HepG2 (cell line): ENCODE results near the gene COPS3. TPM values are rescaled to one million over a fixed set of nuclear protein-coding genes. Genes with fewer than 3 reads are reported as not detected.

Experiments
- AKAP8 ChIP-seq: sonication (generic); formaldehyde crosslinking; IDR thresholded peaks from 2 replicates; pipeline ENCODE4 v1.5.1; 2020; ENCODE audit warnings: mild to moderate bottlenecking, missing genetic modification reagents
- ARHGAP35 ChIP-seq: sonication (generic); formaldehyde crosslinking; IDR thresholded peaks from 2 replicates; pipeline ENCODE4 v1.9.0; 2022; ENCODE audit warnings: mild to moderate bottlenecking, inconsistent platforms, moderate library complexity, missing genetic modification reagents, borderline replicate concordance
- ASH2L ChIP-seq: fragments of 300-600, 200-600 bp; sonication (generic); IDR thresholded peaks from 2 replicates; pipeline ENCODE4 v1.7.0; 2017; ENCODE audit warnings: low read depth, mild to moderate bottlenecking, moderate library complexity, mixed read lengths, low read length; ENCODE audit not compliant: insufficient read length
- DMAP1 ChIP-seq: IDR thresholded peaks from 2 replicates; pipeline ENCODE4 v1.6.1; 2016
- GATAD1 ChIP-seq: IDR thresholded peaks from 2 replicates; pipeline ENCODE4 v1.6.1; 2016; ENCODE audit warnings: missing genetic modification reagents, missing compliant biosample characterization
- HNRNPL ChIP-seq: fragments of 200-400 bp; formaldehyde crosslinking; IDR thresholded peaks from 2 replicates; pipeline ENCODE4 v1.6.1; 2017; ENCODE audit warnings: mild to moderate bottlenecking, low read depth, low read length
- HNRNPUL1 ChIP-seq: fragments of 200-400 bp; formaldehyde crosslinking; IDR thresholded peaks from 2 replicates; pipeline ENCODE4 v1.6.1; 2017; ENCODE audit warnings: low read depth, mild to moderate bottlenecking, low read length, moderate library complexity
- JARID2 ChIP-seq: sonication (generic); formaldehyde crosslinking; IDR thresholded peaks from 2 replicates; pipeline ENCODE4 v1.8.1; 2023; ENCODE audit warnings: missing genetic modification reagents, inconsistent platforms; ENCODE audit not compliant: insufficient replicate concordance
- KMT2A ChIP-seq: sonication (generic); formaldehyde crosslinking; IDR thresholded peaks from 2 replicates; pipeline ENCODE4 v1.4.0; 2020; ENCODE audit warnings: missing genetic modification reagents
- NFIC ChIP-seq: IDR thresholded peaks from 2 replicates; pipeline ENCODE4 v1.6.1; 2012; ENCODE audit warnings: mild to moderate bottlenecking, low read length, inconsistent platforms
- NFRKB ChIP-seq: fragments of 450-650 bp; IDR thresholded peaks from 2 replicates; pipeline ENCODE4 v1.6.1; 2017
- POLR2G ChIP-seq: fragments of 200-400 bp; formaldehyde crosslinking; IDR thresholded peaks from 2 replicates; pipeline ENCODE4 v1.6.1; 2018; ENCODE audit warnings: mild to moderate bottlenecking, low read depth, low read length, moderate library complexity
- ZMAT3 ChIP-seq: sonication (generic); formaldehyde crosslinking; conservative IDR thresholded peaks from 2 replicates; pipeline ENCODE4 v1.7.0; 2021; ENCODE audit warnings: missing genetic modification reagents
- ZNF367 ChIP-seq: sonication (generic); formaldehyde crosslinking; IDR thresholded peaks from 2 replicates; pipeline ENCODE4 v1.4.0; 2020; ENCODE audit warnings: missing genetic modification reagents, borderline replicate concordance
- polyA plus RNA-seq, 8 experiments: library from polyadenylated mRNA; depleted of rRNA in 3 of 8; stranded (reverse) in 7 of 8; unstranded in 1 of 8; fragments of >200 nt; fragmentation: Illumina TruSeq in 4 of 8; extraction: Trizol in 4 of 8; gene quantifications; 2 replicates each; pipeline versions ENCODE4 v1.2.1 to v1.2.3, GENCODE V29; 2011 to 2016; ENCODE audit warnings: low read depth in 4 of 8, missing spikeins in 1 of 8, mixed read lengths in 1 of 8; ENCODE audit not compliant: insufficient read depth in 1 of 8
- total RNA-seq, 5 experiments: library from RNA; depleted of rRNA; stranded (reverse); fragments of >200 nt; fragmentation: Illumina TruSeq; extraction: Trizol; gene quantifications; 2 replicates each; pipeline ENCODE4 v1.2.3, GENCODE V29; 2016; ENCODE audit warnings: low read depth in 1 of 5
- TF ChIP-seq, protein P1 (sequence below): sonication (generic); formaldehyde crosslinking; IDR thresholded peaks from 2 replicates; pipeline ENCODE4 v1.4.0; 2020; ENCODE audit warnings: missing genetic modification reagents
- TF ChIP-seq, protein P2 (sequence below): sonication (generic); formaldehyde crosslinking; IDR thresholded peaks from 2 replicates; pipeline ENCODE4 v1.5.0; 2020; ENCODE audit warnings: mild to moderate bottlenecking, missing genetic modification reagents, moderate library complexity
- TF ChIP-seq, protein P3 (sequence below): sonication (generic); formaldehyde crosslinking; IDR thresholded peaks from 2 replicates; pipeline ENCODE4 v1.4.0; 2020; ENCODE audit warnings: mild to moderate bottlenecking, missing genetic modification reagents, borderline replicate concordance

COPS3 gene
- total and polyA plus RNA-seq, 2 of the 13 experiments (the other 11 are each of a cell fraction or from before 2014, with no cell fraction given) = 46.3 to 103 TPM

DNA sequence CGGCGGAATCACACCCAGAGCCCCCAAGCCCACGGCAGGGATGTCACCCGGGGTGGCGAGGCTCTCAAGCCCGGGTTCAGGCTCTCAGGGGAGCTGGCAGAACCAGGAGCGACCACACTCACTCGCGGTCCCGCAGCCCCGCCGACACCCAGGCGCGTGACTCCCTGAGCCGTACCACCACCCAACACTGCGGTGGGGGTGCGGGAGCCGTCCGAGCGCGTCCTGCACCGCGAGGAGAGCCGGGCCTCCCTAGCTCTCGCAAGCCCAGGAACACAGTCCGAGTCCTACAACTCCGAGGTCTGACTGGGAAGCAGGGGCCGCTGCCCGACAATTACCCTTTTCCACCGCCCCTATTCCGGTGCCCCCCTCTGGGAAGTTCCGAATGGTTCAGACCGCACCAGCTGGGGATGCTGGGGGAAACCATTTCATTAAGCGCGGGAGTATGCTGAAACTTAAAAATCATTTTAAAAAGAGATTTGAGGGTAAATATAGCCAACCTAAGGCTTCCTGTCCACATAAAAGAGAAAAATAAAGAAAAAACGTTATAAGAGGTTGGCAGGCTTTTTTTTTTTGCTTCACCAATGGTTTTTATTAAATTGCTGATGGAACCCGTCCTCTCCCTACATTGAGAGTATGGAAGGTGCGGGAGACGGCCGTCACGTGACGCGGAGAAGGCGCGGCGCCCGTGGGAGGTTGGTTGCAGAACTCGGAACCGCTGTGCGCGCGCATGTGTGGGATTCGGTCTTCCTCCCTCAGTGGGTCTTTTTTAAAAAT, 43.8 kb downstream of the COPS3 start, which contains the start of gene FLCN (continued):
- TF ChIP-seq ARHGAP35 (CRISPR knock-in tag) (0 out of 2 replicates have a peak, but pooled peaks have one; percentile 79), DMAP1 (CRISPR knock-in tag) (peak; percentile 79), POLR2G (peak; percentile 76), JARID2 (CRISPR knock-in tag) (peak; percentile 69), NFRKB (no peak), ZNF367 (CRISPR knock-in tag) (no peak; the same call in 1 of the 2 replicates), ZMAT3 (no peak), HNRNPL (no peak), ASH2L (peak; percentile 45), NFIC (peak; percentile 80), HNRNPUL1 (no peak), GATAD1 (CRISPR knock-in tag) (peak; percentile 75), AKAP8 (CRISPR knock-in tag) (no peak), KMT2A (CRISPR knock-in tag) (0 out of 2 replicates have a peak, but pooled peaks have one; percentile 16)
- TF ChIP-seq, protein P1, sequence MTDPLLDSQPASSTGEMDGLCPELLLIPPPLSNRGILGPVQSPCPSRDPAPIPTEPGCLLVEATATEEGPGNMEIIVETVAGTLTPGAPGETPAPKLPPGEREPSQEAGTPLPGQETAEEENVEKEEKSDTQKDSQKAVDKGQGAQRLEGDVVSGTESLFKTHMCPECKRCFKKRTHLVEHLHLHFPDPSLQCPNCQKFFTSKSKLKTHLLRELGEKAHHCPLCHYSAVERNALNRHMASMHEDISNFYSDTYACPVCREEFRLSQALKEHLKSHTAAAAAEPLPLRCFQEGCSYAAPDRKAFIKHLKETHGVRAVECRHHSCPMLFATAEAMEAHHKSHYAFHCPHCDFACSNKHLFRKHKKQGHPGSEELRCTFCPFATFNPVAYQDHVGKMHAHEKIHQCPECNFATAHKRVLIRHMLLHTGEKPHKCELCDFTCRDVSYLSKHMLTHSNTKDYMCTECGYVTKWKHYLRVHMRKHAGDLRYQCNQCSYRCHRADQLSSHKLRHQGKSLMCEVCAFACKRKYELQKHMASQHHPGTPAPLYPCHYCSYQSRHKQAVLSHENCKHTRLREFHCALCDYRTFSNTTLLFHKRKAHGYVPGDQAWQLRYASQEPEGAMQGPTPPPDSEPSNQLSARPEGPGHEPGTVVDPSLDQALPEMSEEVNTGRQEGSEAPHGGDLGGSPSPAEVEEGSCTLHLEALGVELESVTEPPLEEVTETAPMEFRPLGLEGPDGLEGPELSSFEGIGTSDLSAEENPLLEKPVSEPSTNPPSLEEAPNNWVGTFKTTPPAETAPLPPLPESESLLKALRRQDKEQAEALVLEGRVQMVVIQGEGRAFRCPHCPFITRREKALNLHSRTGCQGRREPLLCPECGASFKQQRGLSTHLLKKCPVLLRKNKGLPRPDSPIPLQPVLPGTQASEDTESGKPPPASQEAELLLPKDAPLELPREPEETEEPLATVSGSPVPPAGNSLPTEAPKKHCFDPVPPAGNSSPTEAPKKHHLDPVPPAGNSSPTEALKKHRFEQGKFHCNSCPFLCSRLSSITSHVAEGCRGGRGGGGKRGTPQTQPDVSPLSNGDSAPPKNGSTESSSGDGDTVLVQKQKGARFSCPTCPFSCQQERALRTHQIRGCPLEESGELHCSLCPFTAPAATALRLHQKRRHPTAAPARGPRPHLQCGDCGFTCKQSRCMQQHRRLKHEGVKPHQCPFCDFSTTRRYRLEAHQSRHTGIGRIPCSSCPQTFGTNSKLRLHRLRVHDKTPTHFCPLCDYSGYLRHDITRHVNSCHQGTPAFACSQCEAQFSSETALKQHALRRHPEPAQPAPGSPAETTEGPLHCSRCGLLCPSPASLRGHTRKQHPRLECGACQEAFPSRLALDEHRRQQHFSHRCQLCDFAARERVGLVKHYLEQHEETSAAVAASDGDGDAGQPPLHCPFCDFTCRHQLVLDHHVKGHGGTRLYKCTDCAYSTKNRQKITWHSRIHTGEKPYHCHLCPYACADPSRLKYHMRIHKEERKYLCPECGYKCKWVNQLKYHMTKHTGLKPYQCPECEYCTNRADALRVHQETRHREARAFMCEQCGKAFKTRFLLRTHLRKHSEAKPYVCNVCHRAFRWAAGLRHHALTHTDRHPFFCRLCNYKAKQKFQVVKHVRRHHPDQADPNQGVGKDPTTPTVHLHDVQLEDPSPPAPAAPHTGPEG = peak; percentile 73; the same call in 1 of the 2 replicates
- TF ChIP-seq, protein P2, sequence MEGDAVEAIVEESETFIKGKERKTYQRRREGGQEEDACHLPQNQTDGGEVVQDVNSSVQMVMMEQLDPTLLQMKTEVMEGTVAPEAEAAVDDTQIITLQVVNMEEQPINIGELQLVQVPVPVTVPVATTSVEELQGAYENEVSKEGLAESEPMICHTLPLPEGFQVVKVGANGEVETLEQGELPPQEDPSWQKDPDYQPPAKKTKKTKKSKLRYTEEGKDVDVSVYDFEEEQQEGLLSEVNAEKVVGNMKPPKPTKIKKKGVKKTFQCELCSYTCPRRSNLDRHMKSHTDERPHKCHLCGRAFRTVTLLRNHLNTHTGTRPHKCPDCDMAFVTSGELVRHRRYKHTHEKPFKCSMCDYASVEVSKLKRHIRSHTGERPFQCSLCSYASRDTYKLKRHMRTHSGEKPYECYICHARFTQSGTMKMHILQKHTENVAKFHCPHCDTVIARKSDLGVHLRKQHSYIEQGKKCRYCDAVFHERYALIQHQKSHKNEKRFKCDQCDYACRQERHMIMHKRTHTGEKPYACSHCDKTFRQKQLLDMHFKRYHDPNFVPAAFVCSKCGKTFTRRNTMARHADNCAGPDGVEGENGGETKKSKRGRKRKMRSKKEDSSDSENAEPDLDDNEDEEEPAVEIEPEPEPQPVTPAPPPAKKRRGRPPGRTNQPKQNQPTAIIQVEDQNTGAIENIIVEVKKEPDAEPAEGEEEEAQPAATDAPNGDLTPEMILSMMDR (CRISPR knock-in tag) = no peak
- TF ChIP-seq, protein P3, sequence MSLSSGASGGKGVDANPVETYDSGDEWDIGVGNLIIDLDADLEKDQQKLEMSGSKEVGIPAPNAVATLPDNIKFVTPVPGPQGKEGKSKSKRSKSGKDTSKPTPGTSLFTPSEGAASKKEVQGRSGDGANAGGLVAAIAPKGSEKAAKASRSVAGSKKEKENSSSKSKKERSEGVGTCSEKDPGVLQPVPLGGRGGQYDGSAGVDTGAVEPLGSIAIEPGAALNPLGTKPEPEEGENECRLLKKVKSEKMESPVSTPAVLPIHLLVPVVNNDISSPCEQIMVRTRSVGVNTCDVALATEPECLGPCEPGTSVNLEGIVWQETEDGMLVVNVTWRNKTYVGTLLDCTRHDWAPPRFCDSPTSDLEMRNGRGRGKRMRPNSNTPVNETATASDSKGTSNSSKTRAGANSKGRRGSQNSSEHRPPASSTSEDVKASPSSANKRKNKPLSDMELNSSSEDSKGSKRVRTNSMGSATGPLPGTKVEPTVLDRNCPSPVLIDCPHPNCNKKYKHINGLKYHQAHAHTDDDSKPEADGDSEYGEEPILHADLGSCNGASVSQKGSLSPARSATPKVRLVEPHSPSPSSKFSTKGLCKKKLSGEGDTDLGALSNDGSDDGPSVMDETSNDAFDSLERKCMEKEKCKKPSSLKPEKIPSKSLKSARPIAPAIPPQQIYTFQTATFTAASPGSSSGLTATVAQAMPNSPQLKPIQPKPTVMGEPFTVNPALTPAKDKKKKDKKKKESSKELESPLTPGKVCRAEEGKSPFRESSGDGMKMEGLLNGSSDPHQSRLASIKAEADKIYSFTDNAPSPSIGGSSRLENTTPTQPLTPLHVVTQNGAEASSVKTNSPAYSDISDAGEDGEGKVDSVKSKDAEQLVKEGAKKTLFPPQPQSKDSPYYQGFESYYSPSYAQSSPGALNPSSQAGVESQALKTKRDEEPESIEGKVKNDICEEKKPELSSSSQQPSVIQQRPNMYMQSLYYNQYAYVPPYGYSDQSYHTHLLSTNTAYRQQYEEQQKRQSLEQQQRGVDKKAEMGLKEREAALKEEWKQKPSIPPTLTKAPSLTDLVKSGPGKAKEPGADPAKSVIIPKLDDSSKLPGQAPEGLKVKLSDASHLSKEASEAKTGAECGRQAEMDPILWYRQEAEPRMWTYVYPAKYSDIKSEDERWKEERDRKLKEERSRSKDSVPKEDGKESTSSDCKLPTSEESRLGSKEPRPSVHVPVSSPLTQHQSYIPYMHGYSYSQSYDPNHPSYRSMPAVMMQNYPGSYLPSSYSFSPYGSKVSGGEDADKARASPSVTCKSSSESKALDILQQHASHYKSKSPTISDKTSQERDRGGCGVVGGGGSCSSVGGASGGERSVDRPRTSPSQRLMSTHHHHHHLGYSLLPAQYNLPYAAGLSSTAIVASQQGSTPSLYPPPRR = no peak
